Endothelial cell of umbilical vein (primary cell): Measurements from ENCODE around the gene FGF19. TPM values are rescaled to one million over a fixed set of nuclear protein-coding genes. Genes with fewer than 3 reads are reported as not detected.

Source experiments
- BruUV-seq: library from RNA; stranded (reverse); fragments of 400-500 nt; replicated peaks from 2 replicates; lab custom pipeline; 2021; lab: Mats Ljungman, UMichigan
- CTCF ChIA-PET: fragments of 300-600, 350-600 bp; sonication (Branson Sonifier 250); formaldehyde crosslinking; loops from one replicate; lab custom pipeline; 2021; ENCODE audit warnings: antibody characterized with exemption, inconsistent platforms; lab: Charles Lee
- POLR2A ChIA-PET: fragments of 300-600, 350-600 bp; sonication (Branson Sonifier 250); formaldehyde crosslinking; loops from one replicate; lab custom pipeline; 2021; ENCODE audit warnings: antibody characterized with exemption, inconsistent platforms; lab: Charles Lee
- DNase-seq: peaks from one replicate; pipeline ENCODE4 v3.0.0-alpha.2; 2011; ENCODE audit warnings: low read depth, low spot score
- FAIRE-seq: peaks from 2 replicates; lab custom pipeline; 2011; peaks lifted over from hg19 to GRCh38; lab: Jason Lieb, UNC
- H2AFZ ChIP-seq: 2 replicates; pipeline ENCODE4 v1.6.0; 2012; ENCODE audit warnings: low read depth, low read length, control low read depth, inconsistent platforms
- H3K27ac ChIP-seq: 2 replicates; pipeline ENCODE4 v1.5.1; 2011; ENCODE audit warnings: low read depth, mild to moderate bottlenecking, control low read depth, low read length, moderate library complexity; ENCODE audit not compliant: insufficient read depth
- H3K27me3 ChIP-seq, 2 experiments: 2 replicates each; pipeline versions ENCODE4 v1.6.0 to v1.6.1; 2011; ENCODE audit warnings: low read length in 2 of 2, mixed read lengths in 1 of 2; ENCODE audit not compliant: control insufficient read depth in 2 of 2, insufficient read depth in 2 of 2
- H3K36me3 ChIP-seq, 2 experiments: 2 replicates in 1 of 2; 3 replicates in 1 of 2; pipeline ENCODE4 v1.5.1; 2011; ENCODE audit warnings: low read length in 2 of 2, mild to moderate bottlenecking in 1 of 2, moderate library complexity in 1 of 2; ENCODE audit not compliant: control insufficient read depth in 2 of 2, insufficient read depth in 2 of 2; ENCODE audit errors: extremely low read depth in 1 of 2
- H3K4me1 ChIP-seq: 3 replicates; pipeline ENCODE4 v1.5.1; 2011; ENCODE audit warnings: mild to moderate bottlenecking, low read length; ENCODE audit not compliant: control insufficient read depth, insufficient read depth; ENCODE audit errors: extremely low read depth
- H3K4me2 ChIP-seq: 2 replicates; pipeline ENCODE4 v1.6.1; 2011; ENCODE audit warnings: low read length, control low read depth, mixed read lengths; ENCODE audit not compliant: insufficient read depth
- H3K4me3 ChIP-seq, 3 experiments: fragments of 200-600 bp in 1 of 3; sonication (generic), shearing (Covaris generic) in 1 of 3; replicated peaks in 1 of 3; 2 replicates each; pipeline ENCODE4 v1.5.1; 2011 to 2016; ENCODE audit warnings: control low read depth in 3 of 3, low read length in 3 of 3, mild to moderate bottlenecking in 2 of 3, inconsistent platforms in 1 of 3, low read depth in 1 of 3, moderate library complexity in 1 of 3; ENCODE audit not compliant: insufficient read depth in 1 of 3
- H3K79me2 ChIP-seq: 2 replicates; pipeline ENCODE4 v1.6.0; 2012; ENCODE audit warnings: low read length, inconsistent platforms; ENCODE audit not compliant: control insufficient read depth, insufficient read depth
- H3K9ac ChIP-seq: replicated peaks from 2 replicates; pipeline ENCODE3; 2011; ENCODE audit warnings: low read length, control low read depth; ENCODE audit not compliant: insufficient read depth; ENCODE audit errors: extremely low read depth
- H3K9me1 ChIP-seq: replicated peaks from 3 replicates; pipeline ENCODE4 v1.6.0; 2011; ENCODE audit warnings: mild to moderate bottlenecking, low read length; ENCODE audit not compliant: control insufficient read depth, insufficient read depth; ENCODE audit errors: extremely low read depth
- H3K9me3 ChIP-seq: replicated peaks from 2 replicates; pipeline ENCODE4 v1.5.1; 2012; ENCODE audit warnings: low read length, inconsistent platforms; ENCODE audit not compliant: control insufficient read depth, insufficient read depth
- H4K20me1 ChIP-seq: replicated peaks from 2 replicates; pipeline ENCODE3; 2011; ENCODE audit warnings: mild to moderate bottlenecking, low read length; ENCODE audit not compliant: control insufficient read depth, insufficient read depth; ENCODE audit errors: extremely low read depth
- CTCF ChIP-seq, 2 donors: IDR thresholded peaks; 1 replicate in 1 of 2; 2 replicates in 1 of 2; pipeline ENCODE4 v1.5.1; 2011; ENCODE audit warnings: low read length in 2 of 2, mild to moderate bottlenecking in 2 of 2, moderate library complexity in 2 of 2, control low read depth in 1 of 2, inconsistent platforms in 1 of 2, low read depth in 1 of 2; ENCODE audit not compliant: insufficient read depth in 1 of 2; ENCODE audit errors: extremely low read depth in 1 of 2
- EZH2 ChIP-seq: IDR thresholded peaks from 2 replicates; pipeline ENCODE4 v1.6.1; 2012; ENCODE audit warnings: borderline replicate concordance, low read depth, mild to moderate bottlenecking, moderate library complexity, low read length, inconsistent platforms; ENCODE audit not compliant: severe bottlenecking
- FOS ChIP-seq: IDR thresholded peaks from 2 replicates; pipeline ENCODE4 v1.6.1; 2011; ENCODE audit warnings: mild to moderate bottlenecking, low read length, moderate library complexity, borderline replicate concordance; ENCODE audit not compliant: insufficient read depth
- JUN ChIP-seq: IDR thresholded peaks from 2 replicates; pipeline ENCODE4 v1.6.1; 2011; ENCODE audit warnings: borderline replicate concordance, low read depth; ENCODE audit not compliant: insufficient read length, insufficient read depth
- MYC ChIP-seq: IDR thresholded peaks from one replicate; pipeline ENCODE4 v1.6.1; 2011; ENCODE audit warnings: mild to moderate bottlenecking, low read depth, low read length
- POLR2A ChIP-seq: IDR thresholded peaks from 2 replicates; pipeline ENCODE4 v1.6.1; 2012; ENCODE audit warnings: low read depth, mild to moderate bottlenecking, control low read depth, low read length
- dilution Hi-C: fragments of 300-500 bp; cut with MboI; formaldehyde crosslinking; loops from one replicate; pipeline ENCODE4 v1.15.0; 2019; ENCODE audit warnings: low sequenced_read_pairs; ENCODE audit not compliant: extremely low pct_ligation_motif_present
- intact Hi-C: fragments of 100-400 bp; cut with micrococcal nuclease; formaldehyde crosslinking; loops from one replicate; pipeline ENCODE4 v1.10.0; 2022
- polyA plus RNA-seq, 4 experiments: library from polyadenylated mRNA; depleted of rRNA in 3 of 4; stranded (reverse) in 3 of 4; unstranded in 1 of 4; fragments of >200 nt; gene quantifications; 2 replicates each; pipeline versions ENCODE4 v1.2.1 to v1.2.3, GENCODE V29; 2011 to 2012; ENCODE audit warnings: missing spikeins in 1 of 4
- total RNA-seq: library from RNA; stranded (reverse); gene quantifications from 2 replicates; pipeline ENCODE4 v1.2.3, GENCODE V29; 2021
- TF ChIP-seq, protein P1 (sequence below): IDR thresholded peaks from 2 replicates; pipeline ENCODE4 v1.6.1; 2011; ENCODE audit not compliant: insufficient read depth, insufficient read length

The FGF19 gene
- total and polyA plus RNA-seq, 2 donors (not counting 3 experiments of a cell fraction or from before 2014, with no cell fraction given): 0.03 TPM; not detected in 1

- no TSS peak for BruUV-seq
- peaks cover 6% of the 10 kb centered on the region for H3K4me1 ChIP-seq
- no peak overlapping the region for H3K4me3 ChIP-seq
- no peaks in the 10 kb centered on the region for H4K20me1 ChIP-seq
- no peaks in the 10 kb centered on the region for H3K36me3 ChIP-seq
- no peak overlapping the region for H3K27ac ChIP-seq
- H3K79me2 ChIP-seq: no peaks in the 10 kb centered on the region
- H3K27me3 ChIP-seq: peaks cover 55 to 60% of the 10 kb centered on the region in 2 experiments
- no peak overlapping the region for H3K9ac ChIP-seq
- H3K9me3 ChIP-seq: no peaks in the 10 kb centered on the region
- dilution Hi-C loops (no loop called here), intact Hi-C loops (no loop called here)
- TF ChIP-seq FOS: no peak
- TF ChIP-seq JUN: no peak
- TF ChIP-seq MYC: no peak
- TF ChIP-seq, protein P1, sequence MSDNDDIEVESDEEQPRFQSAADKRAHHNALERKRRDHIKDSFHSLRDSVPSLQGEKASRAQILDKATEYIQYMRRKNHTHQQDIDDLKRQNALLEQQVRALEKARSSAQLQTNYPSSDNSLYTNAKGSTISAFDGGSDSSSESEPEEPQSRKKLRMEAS: no peak
- TF ChIP-seq POLR2A: no peak
- H2AFZ ChIP-seq: no peak overlapping the region
- DNase-seq: no peak
- FAIRE-seq: no peak
- no peak overlapping the region for H3K4me2 ChIP-seq
- CTCF ChIA-PET: interaction anchor here (0.8 to 2.4 kb wide), 7 partner anchors 13 to 491 kb away, joined by 3 to 14 read pairs (median 5); no protein-coding TSS in a partner anchor
- H3K9me1 ChIP-seq: no peaks in the 10 kb centered on the region
- POLR2A ChIA-PET: no interaction called here
Observed at GRCh38 chr11:69705351-69705811, 1.6 kb upstream of the FGF19 start.

DNA sequence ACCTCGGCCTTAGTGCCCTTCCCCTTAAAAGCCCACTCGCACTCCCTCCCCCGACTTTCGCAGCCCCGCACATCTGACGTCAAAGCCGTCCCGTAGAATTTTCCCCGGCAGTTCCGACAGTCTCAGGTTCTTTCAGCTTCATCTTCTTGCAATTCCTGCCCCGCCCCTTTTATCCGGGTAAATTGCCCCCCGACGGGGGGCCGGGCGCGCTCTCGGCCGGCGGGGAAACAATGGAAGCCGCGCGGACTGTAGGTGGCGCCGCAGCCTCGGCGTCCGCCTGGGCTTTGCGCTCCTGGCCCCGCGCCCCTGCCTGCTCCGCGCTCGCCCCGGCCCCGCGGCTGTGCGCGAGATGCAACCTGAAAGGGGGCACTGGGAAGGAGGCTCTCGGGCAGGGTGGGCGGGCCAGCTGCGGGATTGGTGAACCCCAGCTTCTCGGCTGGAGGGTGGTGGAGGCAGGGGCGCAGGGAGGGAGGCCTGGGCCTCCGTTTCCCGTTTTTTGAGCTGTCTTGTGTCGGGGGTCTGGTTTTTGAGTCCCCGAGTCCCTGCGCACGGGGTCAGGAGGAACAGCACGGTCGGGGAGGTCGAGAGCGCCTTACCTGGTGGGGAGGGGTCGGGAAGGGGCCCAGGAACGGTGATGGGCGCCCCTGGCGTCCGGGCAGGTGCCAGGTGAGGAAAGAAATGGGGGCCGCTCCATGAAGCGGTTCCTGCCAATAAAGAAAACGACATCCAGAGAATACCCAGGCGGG is 859 bp upstream of the FGF19 start:
- H3K36me3 ChIP-seq: no peaks in the 10 kb centered on the region

More for the DNA sequence above, 859 bp upstream of the FGF19 start:
- Histone ChIP-seq H3K27ac (no peak overlapping the region), H3K9me1 (no peaks in the 10 kb centered on the region), H4K20me1 (no peaks in the 10 kb centered on the region), H3K9me3 (no peaks in the 10 kb centered on the region), H3K79me2 (no peaks in the 10 kb centered on the region), H3K4me3 (no peak overlapping the region), H3K27me3 (peaks cover 55 to 60% of the 10 kb centered on the region in 2 experiments), H3K4me1 (peaks cover 8% of the 10 kb centered on the region), H3K4me2 (no peak overlapping the region), H3K9ac (no peak overlapping the region), H2AFZ (no peak overlapping the region)
- dilution Hi-C loops (no loop called here), intact Hi-C loops (loop anchor here (1.0 to 5.0 kb wide), 3 partner anchors 97 to 183 kb away; no protein-coding TSS in a partner anchor)
- TF ChIP-seq POLR2A (no peak), CTCF (IDR thresholded peaks at IDR 0.05; ENCODE audit: extremely low read depth in 1 of 2, insufficient read depth in 1 of 2, low read depth in 1 of 2, low read length in 2 of 2) (peak; percentile 41 to 59), EZH2 (peak; percentile 46)
- TF ChIP-seq, protein P1: no peak
- POLR2A ChIA-PET: no interaction called here
- CTCF ChIA-PET: interaction anchor here (0.8 to 2.4 kb wide), 7 partner anchors 14 to 491 kb away, joined by 3 to 14 read pairs (median 5); no protein-coding TSS in a partner anchor
- no TSS peak for BruUV-seq
- no peak for DNase-seq
- no peak for FAIRE-seq
